GM12878 (cell line): ENCODE data around the gene SORL1.

ENCODE experiments used
- BACH1 ChIP-seq: fragments of 450-650 bp; IDR thresholded peaks from 2 replicates; pipeline ENCODE4 v1.6.1; 2017; ENCODE audit warnings: mild to moderate bottlenecking, borderline replicate concordance
- STAT1 ChIP-seq: fragments of 450-650 bp; conservative IDR thresholded peaks from 2 replicates; pipeline ENCODE4 v1.6.1; 2014; ENCODE audit warnings: antibody characterized with exemption, mild to moderate bottlenecking
- YY1 ChIP-seq: IDR thresholded peaks from 2 replicates; pipeline ENCODE4 v1.6.1; 2011; ENCODE audit warnings: low read depth, mild to moderate bottlenecking, low read length
- ZNF384 ChIP-seq: IDR thresholded peaks from 2 replicates; pipeline ENCODE4 v1.6.1; 2012; ENCODE audit warnings: low read depth, mild to moderate bottlenecking, low read length, improper control_type of control experiment, borderline replicate concordance
- TF ChIP-seq, protein P1 (sequence below), 3 experiments: IDR thresholded peaks in 2 of 3; conservative IDR thresholded peaks in 1 of 3; 2 replicates each; pipeline ENCODE4 v1.5.1; 2011; ENCODE audit warnings: low read depth in 3 of 3, low read length in 3 of 3, mild to moderate bottlenecking in 3 of 3, control low read depth in 2 of 3, moderate library complexity in 2 of 3, inconsistent platforms in 1 of 3, mixed read lengths in 1 of 3; ENCODE audit not compliant: control insufficient read depth in 2 of 3, insufficient read depth in 1 of 3; ENCODE audit errors: extremely low read depth in 1 of 3
- TF ChIP-seq, protein P2 (sequence below): fragments of 450-650 bp; IDR thresholded peaks from 2 replicates; pipeline ENCODE4 v1.6.1; 2016; ENCODE audit warnings: mild to moderate bottlenecking, moderate library complexity, borderline replicate concordance
- TF ChIP-seq, protein P3 (sequence below): IDR thresholded peaks from 2 replicates; pipeline ENCODE4 v1.6.1; 2011; ENCODE audit warnings: low read depth, low read length, improper control_type of control experiment, borderline replicate concordance

DNA sequence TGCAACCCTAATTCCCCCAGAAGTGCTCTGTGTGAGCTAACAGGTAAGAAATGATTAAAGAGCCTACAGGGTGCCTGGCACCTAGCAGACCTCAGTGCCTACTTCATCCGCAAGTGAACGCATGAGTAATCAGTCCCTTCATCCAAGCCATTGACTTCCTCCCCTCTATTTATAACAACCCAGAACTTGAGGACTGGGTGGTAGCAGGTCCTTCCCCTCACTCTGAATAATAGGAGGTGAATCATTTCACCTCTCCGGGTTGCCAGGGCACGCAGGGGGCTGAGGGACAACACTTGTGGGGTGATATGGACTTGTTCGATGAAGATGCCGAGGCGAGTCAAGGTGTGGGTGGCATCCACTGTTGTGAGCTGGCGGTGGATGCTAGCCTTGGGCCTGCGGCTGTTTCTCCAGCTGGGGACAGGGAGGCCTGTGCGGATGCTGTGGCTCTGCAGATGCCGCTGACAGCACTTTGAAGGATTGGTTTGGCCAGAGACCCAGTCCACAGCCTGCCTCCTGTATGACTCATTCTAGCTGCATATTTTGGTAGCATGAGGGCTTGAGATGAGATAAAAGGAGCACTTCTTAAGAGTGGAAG, 12.3 kb downstream of the SORL1 start:
- TF ChIP-seq, protein P1, sequence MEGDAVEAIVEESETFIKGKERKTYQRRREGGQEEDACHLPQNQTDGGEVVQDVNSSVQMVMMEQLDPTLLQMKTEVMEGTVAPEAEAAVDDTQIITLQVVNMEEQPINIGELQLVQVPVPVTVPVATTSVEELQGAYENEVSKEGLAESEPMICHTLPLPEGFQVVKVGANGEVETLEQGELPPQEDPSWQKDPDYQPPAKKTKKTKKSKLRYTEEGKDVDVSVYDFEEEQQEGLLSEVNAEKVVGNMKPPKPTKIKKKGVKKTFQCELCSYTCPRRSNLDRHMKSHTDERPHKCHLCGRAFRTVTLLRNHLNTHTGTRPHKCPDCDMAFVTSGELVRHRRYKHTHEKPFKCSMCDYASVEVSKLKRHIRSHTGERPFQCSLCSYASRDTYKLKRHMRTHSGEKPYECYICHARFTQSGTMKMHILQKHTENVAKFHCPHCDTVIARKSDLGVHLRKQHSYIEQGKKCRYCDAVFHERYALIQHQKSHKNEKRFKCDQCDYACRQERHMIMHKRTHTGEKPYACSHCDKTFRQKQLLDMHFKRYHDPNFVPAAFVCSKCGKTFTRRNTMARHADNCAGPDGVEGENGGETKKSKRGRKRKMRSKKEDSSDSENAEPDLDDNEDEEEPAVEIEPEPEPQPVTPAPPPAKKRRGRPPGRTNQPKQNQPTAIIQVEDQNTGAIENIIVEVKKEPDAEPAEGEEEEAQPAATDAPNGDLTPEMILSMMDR (IDR thresholded peaks at IDR 0.05 in 2 of 3, conservative IDR thresholded peaks at IDR 0.05 in 1 of 3; ENCODE audit: control insufficient read depth in 2 of 3, extremely low read depth in 1 of 3, insufficient read depth in 1 of 3, low read depth in 3 of 3, low read length in 3 of 3), result no peak
- no peak for TF ChIP-seq STAT1
- TF ChIP-seq BACH1, result no peak
- TF ChIP-seq ZNF384, result no peak
- TF ChIP-seq, protein P2, sequence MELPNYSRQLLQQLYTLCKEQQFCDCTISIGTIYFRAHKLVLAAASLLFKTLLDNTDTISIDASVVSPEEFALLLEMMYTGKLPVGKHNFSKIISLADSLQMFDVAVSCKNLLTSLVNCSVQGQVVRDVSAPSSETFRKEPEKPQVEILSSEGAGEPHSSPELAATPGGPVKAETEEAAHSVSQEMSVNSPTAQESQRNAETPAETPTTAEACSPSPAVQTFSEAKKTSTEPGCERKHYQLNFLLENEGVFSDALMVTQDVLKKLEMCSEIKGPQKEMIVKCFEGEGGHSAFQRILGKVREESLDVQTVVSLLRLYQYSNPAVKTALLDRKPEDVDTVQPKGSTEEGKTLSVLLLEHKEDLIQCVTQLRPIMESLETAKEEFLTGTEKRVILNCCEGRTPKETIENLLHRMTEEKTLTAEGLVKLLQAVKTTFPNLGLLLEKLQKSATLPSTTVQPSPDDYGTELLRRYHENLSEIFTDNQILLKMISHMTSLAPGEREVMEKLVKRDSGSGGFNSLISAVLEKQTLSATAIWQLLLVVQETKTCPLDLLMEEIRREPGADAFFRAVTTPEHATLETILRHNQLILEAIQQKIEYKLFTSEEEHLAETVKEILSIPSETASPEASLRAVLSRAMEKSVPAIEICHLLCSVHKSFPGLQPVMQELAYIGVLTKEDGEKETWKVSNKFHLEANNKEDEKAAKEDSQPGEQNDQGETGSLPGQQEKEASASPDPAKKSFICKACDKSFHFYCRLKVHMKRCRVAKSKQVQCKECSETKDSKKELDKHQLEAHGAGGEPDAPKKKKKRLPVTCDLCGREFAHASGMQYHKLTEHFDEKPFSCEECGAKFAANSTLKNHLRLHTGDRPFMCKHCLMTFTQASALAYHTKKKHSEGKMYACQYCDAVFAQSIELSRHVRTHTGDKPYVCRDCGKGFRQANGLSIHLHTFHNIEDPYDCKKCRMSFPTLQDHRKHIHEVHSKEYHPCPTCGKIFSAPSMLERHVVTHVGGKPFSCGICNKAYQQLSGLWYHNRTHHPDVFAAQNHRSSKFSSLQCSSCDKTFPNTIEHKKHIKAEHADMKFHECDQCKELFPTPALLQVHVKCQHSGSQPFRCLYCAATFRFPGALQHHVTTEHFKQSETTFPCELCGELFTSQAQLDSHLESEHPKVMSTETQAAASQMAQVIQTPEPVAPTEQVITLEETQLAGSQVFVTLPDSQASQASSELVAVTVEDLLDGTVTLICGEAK, result no peak
- TF ChIP-seq, protein P3, sequence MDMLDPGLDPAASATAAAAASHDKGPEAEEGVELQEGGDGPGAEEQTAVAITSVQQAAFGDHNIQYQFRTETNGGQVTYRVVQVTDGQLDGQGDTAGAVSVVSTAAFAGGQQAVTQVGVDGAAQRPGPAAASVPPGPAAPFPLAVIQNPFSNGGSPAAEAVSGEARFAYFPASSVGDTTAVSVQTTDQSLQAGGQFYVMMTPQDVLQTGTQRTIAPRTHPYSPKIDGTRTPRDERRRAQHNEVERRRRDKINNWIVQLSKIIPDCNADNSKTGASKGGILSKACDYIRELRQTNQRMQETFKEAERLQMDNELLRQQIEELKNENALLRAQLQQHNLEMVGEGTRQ, result no peak
- no peak for TF ChIP-seq YY1
